GM21786 (cell line): Measurements from ENCODE around the gene MDM2.

ENCODE experiments used
- ATAC-seq: cut with Tn5 transposase; IDR thresholded peaks from one replicate; pipeline ENCODE4 v1.9.1; 2021; ENCODE audit not compliant: unreplicated experiment

The MDM2 gene

DNA sequence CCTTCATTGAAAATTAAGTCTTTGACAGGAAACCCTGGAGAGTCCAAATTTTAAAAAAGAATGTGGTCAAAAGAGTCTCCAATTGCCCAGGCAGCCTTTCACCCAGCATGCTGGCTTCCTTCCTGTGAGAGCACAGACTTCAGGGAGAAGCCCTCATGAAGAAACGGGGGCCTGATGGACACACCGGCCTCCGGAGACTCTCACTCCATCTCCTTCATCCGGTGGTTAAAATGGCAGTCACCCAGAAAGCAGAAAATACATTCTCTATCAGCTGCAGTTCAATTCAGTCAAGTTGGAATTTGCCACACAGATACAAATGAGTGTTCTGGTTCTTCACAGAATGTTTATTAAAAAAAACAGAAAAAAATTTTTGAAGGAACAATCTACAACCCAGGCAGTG lies 68.5 kb downstream of the MDM2 start:
- ATAC-seq: no peak

- ATAC-seq: no peak
Observed at GRCh38 chr12:68877583-68877982, 69.6 kb downstream of the MDM2 start.

GRCh38 chr12:68878283-68878682 lies 70.3 kb downstream of the MDM2 start:
- ATAC-seq: no peak

DNA sequence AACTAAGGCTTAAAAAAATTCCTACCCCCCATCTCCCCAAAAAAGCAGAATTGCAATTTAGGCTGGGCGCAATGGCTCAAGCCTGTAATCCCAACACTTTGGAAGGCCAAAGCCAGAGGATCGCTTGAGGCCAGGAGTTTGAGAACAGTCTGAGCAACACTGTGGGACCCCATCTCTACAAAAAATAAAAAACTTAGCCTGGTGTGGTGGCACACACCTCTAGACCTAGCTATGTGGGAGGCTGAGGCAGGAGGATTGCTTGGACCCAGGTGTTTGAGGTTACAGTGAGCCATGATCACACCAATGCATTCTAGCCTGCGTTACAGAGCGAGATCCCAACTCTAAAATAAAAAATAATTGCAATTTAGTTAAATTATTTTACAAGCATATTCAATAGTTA lies 70.9 kb downstream of the MDM2 start:
- ATAC-seq: no peak

DNA sequence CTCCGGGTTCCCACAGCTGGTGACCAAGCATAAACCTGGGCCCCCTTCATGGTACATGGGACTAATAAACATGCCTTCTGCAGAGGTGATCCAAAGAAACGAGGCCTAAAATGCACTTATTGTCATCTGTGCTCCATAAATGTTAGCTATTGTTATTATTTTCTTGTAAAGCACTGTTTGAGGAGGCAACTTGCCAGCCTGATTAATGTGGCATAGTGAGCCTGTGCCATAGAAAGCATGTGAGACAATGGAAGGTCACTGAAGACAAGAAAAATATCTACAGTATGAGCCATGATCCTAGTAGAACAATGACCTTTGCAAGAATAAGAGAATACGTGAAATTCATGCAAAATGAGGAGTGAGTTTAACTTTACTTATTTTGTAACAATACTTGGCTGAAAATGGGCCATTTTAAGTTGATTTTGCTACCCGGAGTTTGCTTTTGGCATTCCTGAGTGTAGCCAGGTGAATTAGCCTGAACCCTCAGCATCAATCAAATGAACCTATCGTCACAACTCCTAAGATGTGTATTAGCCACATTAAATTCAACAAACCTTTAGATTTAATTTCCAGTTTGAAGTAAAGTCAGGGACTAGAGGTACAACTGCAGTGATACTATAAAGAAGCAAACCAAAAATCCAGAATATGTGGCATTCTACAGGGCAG lies 72.8 kb downstream of the MDM2 start:
- no peak for ATAC-seq

DNA sequence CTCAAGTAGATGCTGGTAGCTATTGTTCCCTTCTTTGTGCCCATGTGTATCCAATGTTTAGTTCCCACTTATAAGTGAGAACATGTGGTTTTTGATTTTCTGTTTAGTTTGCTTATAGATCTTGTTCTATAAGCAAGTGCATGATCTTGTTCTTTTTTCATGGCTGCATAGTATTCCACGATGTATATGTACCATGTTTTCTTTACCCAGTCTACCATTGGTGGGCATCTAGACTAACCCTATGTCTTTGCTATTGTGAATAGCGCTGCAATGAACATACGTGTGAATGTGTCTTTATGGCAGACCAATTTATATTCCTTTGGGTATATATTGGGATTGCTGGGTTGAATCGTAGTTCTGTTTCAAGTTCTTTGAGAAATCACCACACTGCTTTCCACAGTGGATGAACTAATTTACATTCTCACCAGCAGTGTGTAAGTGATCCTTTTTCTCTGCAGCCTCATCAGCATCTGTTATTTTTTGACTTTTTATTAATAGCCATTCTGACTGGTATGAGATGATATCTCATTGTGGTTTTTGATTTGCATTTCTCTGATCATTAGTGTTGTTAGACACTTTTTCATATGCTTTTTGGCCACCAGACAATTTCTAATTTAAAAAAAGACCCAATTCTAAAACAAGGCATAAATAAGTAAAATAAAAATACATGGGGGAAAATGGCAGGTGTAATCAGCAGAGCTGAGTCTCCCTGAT lies 74.4 kb downstream of the MDM2 start:
- ATAC-seq: no peak

DNA sequence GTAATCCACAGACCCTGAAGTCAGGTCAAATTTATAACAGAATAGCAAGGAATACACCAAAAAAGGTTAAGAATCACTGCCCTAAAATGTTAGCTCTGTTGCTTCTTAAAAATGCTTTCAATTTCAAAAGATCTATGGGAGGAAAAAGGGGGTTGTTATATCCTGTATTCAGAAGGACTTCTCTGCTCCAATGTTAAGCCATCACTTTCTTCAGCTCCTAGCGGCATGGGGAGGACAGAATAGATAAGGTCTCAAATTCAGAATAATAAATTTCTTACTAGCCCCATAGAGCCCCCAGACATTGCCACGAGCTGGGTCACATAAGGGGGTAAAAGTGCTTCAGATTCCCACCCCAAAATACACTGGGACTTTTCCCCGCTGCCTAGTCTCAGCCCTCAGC lies 75.2 kb downstream of the MDM2 start:
- ATAC-seq: no peak

DNA sequence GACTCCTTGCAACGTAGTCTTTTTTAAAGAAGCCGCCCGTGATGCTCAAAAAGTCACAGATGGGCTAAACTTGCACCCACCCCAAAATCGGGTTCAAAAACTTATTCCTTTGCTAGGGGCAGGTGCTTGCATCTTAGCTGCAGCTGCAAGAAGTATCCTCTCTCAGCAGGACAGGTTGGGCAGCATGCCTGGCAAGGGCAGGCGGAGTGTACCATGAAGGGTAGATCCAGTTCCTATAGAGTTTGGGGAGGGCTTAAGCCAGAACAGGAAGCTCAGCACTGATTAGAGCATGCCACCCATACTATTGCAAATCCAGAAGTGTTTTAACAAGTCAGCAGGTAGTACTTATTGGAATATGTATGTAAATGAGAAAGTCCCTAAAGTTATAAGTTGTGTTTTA lies 76.3 kb downstream of the MDM2 start:
- no peak for ATAC-seq

DNA sequence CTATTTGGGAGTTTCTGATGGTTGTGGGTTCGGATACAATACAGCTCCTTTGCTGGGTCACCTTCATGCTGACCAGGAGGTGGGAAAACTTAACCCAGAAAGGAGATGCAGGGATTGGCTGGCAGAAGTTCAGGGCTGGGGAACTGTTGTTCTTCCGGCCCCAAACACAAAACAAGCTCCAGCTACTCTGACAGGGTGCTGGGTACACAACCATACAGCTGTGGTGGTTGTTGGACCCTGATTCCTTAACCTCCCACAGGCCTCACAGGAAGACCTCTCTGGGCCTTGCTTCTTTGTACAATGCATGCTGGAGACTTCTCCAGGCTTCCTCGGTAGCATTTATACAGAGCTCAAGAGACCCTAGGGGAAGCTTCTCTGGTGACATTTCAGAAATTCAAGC lies 77.4 kb downstream of the MDM2 start:
- ATAC-seq: no peak

DNA sequence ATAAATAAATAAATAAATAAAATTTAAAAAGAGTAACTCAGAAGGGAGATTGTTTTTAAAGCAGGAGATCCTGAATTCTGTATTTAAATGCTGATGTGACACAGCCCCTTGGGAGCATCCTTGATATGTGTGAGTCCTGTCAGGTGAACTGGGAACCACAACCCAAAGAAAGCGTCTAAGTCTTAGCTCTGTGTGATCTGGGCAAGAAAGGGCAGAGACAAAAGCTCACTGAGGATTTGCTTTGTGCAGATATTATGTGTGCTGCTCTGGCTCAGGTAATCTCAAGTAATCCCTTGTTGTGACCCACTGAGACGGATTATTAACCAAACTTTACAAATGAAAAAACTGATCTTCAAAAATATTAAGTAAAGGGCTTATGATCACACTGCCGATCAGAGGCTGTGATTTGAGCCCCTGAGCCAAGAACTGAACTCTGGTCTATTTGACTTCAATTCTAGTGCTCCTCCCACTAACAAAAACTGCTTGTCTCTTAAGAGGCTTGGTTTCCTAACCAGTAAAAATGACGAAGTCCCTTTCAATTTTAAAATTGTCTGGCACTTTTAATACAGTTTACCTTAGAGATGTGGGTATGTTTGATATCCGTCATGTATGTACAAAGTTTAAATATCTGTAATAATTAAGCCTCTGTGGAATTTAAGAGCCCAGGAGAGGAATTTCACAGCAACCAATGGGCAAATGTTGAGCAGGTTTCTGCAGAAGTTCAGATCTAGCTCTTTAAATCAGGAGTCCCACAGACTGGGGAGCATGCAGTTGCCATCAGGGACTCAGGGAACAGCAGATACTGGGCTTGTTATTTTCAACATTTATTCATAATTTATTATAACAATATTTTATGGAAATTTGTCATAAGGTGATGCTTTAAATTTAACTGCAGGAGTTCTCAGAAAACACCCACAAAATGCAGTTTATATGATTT lies 78.9 kb downstream of the MDM2 start:
- no peak for ATAC-seq

DNA sequence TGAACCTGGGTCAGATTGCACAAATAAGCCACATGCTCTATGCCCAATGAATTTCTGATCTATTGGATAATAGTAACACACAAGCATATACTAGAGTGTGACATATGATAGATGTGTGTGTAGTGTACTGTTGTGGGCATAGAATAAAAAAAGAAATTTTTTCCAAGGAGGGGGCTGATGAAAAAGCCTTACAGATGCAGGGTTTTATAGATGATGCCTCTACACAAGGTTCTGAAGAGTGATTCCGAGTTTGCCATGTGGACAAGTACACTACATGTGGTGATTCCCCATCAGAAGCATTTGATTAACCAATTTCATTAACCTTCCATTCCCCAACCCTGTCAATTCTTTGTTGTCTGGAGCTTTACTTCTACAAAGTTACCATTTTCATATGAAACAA lies 79.7 kb downstream of the MDM2 start:
- ATAC-seq: no peak

- ATAC-seq: no peak
Observed at GRCh38 chr12:68888243-68888642, 80.3 kb downstream of the MDM2 start.

DNA sequence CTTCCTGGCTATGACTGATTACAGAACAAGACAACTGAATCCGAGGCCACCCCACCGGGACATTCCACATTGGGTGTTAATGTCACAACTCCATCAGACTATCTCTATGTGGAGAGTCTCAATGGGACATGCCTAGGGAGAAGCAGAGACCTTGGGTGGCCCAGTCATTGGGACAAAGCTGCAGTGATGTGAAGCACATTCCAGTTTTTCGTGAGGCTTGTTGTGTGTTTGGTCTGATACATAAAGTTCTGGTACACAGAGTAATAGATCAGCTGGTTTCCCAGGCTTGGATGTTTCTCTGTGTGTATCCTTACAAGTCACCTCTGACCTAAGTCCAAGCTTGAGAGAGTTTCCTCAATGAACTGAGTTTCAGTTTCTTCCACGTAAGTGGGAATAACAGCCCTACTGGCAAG lies 82.7 kb downstream of the MDM2 start:
- no peak for ATAC-seq

DNA sequence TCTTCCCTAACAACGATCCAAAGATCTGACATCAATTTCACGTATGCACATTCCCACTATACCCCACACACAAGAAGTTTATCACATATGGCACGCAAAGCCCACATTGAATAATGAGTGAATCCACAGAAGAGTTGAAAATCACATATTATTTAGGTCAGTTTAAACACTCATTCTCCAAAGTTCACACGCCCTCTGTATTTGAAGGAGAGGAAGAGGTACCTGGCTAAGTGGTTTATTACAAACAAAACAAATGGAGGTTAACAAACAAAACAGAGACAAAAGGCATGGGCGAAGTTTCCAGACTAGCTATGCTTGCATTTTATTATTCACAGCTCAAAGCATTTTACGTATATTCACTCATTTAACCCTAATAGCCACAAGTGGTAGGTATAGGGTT lies 83.2 kb downstream of the MDM2 start:
- no peak for ATAC-seq

- no peak for ATAC-seq
Observed at GRCh38 chr12:68893201-68893600, 85.2 kb downstream of the MDM2 start.

GRCh38 chr12:68893741-68894140 lies 85.8 kb downstream of the MDM2 start:
- no peak for ATAC-seq

GRCh38 chr12:68894276-68894855 lies 86.4 kb downstream of the MDM2 start:
- no peak for ATAC-seq

GRCh38 chr12:68896881-68897540 lies 89.0 kb downstream of the MDM2 start:
- ATAC-seq: peak; percentile 58

DNA sequence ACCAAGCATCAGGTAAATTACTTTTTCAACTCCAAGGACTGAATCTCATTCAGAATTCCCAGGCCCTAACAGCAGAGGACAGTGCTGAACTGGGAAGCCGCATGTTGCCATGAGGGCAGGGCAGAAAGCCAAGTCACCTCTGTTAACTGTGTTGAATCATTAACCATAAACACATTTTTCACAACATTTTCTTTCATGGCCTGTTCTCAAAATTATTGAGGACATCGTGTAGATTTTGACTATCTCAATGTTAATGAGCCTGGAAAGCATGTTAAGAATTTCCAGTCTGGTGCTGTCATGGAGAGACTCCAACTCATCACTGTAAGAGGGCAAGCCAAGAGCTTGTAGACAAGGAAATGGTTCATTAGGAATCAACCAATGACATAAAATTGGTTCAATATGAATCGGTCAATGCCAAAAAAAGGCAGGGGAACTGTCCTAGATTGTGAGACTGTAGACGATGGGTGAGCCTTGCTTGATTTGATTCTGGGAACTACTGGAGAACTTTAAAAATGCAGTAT lies 91.3 kb downstream of the MDM2 start:
- no peak for ATAC-seq

DNA sequence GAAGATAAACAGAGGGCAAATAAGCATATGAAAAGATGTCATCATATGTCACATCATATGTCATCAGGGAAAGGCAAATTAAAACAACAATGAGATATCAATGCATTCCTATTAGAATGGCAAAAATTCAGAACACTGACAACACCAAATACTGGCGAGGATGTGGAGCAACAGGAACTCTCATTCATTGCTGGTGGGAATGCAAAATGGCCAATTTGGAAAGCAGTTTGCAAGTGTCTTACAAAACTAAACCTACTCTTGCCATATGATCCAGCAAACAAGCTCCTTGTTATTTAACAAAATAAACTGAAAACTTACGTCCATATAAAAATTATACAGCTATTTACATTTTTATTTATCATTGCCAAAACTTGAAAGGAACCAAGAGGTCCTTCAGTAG lies 92.3 kb downstream of the MDM2 start:
- ATAC-seq: no peak
